Activated CD4-positive, alpha-beta memory T cell treated with anti-CD3 and anti-CD28 coated beads, Interleukin-2, amount 10 ng/mL, durations not matched to agents 7 days and 5 days (primary cell): ENCODE data around the gene COX7B. TPM values are rescaled to one million over a fixed set of nuclear protein-coding genes. Genes with fewer than 3 reads are reported as not detected.
"Not testable (repeated sequence)": the region's sequence is repeated elsewhere in the genome, so short reads cannot be mapped to it uniquely, and the experiment has no call there.

Experiments
- CTCF ChIA-PET: fragments of 350-600 bp; sonication (Branson Sonifier 250); formaldehyde crosslinking; loops from one replicate; lab custom pipeline; 2021; ENCODE audit warnings: antibody characterized with exemption, inconsistent platforms; lab: Charles Lee
- POLR2A ChIA-PET: fragments of 350-600 bp; sonication (Branson Sonifier 250); formaldehyde crosslinking; loops from one replicate; lab custom pipeline; 2021; ENCODE audit warnings: antibody characterized with exemption; lab: Charles Lee
- DNase-seq: peaks from one replicate; pipeline ENCODE4 v3.0.0-alpha.2; 2020
- H3K27ac Mint-ChIP-seq: one replicate; pipeline ENCODE4 v1.8.0; 2021; ENCODE audit warnings: mild to moderate bottlenecking, mixed read lengths
- H3K27me3 Mint-ChIP-seq: one replicate; pipeline ENCODE4 v1.8.0; 2021; ENCODE audit warnings: mixed read lengths
- H3K36me3 Mint-ChIP-seq: one replicate; pipeline ENCODE4 v1.8.0; 2021; ENCODE audit warnings: low read depth, mixed read lengths
- H3K4me1 Mint-ChIP-seq: one replicate; pipeline ENCODE4 v1.8.0; 2021; ENCODE audit warnings: mixed read lengths
- H3K4me3 Mint-ChIP-seq: one replicate; pipeline ENCODE4 v1.8.0; 2021; ENCODE audit warnings: mild to moderate bottlenecking, mixed read lengths
- H3K9me3 Mint-ChIP-seq: one replicate; pipeline ENCODE4 v1.8.0; 2021; ENCODE audit warnings: mixed read lengths
- total RNA-seq, 2 experiments: library from RNA; stranded (reverse); gene quantifications; one replicate each; pipeline ENCODE4 v1.2.3, GENCODE V29; 2021

The COX7B gene, protein sequence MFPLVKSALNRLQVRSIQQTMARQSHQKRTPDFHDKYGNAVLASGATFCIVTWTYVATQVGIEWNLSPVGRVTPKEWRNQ
- 100 to 1,000 TPM; 227 to 250 TPM for total RNA-seq

DNA sequence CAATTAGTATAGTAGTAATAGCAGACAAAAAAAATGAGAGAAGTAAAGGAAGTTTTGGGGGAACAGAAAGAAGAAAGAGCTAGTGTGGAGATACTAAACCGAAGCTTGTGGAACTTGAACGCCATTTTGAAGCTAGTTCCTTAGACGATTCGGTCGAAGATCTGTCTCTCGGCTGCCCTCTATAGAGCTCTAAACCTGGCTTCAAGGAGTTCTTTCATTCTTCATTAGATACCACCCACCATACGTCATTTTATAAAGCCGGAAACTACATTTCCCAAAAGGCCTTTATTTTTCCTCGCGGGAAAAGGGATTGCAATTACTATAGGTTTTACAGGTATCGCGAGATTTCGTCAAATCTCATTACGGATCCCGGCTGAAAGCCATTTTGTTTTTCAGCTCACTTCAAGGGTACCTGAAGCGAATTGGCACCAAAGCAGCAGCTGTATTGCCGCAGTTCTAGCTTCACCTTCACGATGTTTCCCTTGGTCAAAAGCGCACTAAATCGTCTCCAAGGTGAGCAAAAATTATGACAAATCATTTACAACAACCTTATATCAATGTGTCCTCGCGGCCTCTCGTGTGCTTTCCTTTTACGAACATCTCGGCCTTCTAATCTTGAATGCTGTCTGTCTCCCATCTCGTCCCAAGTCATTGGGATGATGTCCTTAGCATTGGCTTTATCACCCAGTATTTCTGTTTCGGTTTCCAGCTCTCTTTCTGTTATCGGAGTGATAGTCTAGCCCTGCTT, at the start of gene COX7B:
TSS of gene COX7B (plus strand) at position 388 of the 748 bp plus-strand sequence. CDS start at position 474, 86 bp downstream.
- Mint-ChIP-seq H3K4me1 (peaks cover 28% of the 10 kb centered on the region), H3K27ac (peak within 1 kb of the TSS; percentile 90), H3K9me3 (no peaks in the 10 kb centered on the region), H3K4me3 (peak within 1 kb of the TSS; percentile 85), H3K27me3 (no peaks in the 10 kb centered on the region), H3K36me3 (peaks cover 26% of the 10 kb centered on the region)
- peak; percentile 70 for DNase-seq
- ChIA-PET CTCF (interaction anchor here (0.6 to 3.0 kb wide), 9 partner anchors 10 to 206 kb away, joined by 3 to 22 read pairs (median 4); partner anchors contain the start of gene ATP7A), POLR2A (interaction anchor here (0.7 to 3.9 kb wide), 10 partner anchors 9 to 1046 kb away, joined by 3 to 61 read pairs (median 7); partner anchors contain the start of genes ATP7A, ATRX, P2RY10 and PGK1)

DNA sequence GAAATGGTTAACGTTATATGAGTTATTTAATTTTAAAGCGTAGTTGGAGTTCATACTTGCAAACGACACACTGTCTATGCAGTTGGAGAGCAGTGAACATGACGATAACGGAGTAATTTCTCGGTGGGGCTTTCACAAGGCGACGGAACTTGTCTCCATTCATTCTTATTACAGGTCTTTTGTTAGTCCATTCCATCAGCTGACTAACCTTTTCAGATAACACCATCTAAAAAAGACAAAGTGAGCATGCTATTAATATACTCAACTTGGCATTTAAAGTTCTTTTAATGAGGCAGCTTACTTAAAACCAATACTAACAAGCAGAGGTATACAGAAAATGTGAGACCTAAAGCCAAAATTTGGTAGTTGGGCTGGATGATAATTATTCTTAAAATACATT, 23.9 kb upstream of the COX7B start:
- POLR2A ChIA-PET: no interaction called here
- CTCF ChIA-PET: interaction anchor here (1.3 kb wide), 1 partner anchor 149 kb away, joined by 3 read pairs; no protein-coding TSS in a partner anchor
- Mint-ChIP-seq H3K4me1 (peaks cover 2% of the 10 kb centered on the region), H3K36me3 (peaks cover 24% of the 10 kb centered on the region), H3K4me3 (no peak overlapping the region), H3K9me3 (no peaks in the 10 kb centered on the region), H3K27me3 (no peaks in the 10 kb centered on the region), H3K27ac (no peak overlapping the region)
- DNase-seq: no peak

DNA sequence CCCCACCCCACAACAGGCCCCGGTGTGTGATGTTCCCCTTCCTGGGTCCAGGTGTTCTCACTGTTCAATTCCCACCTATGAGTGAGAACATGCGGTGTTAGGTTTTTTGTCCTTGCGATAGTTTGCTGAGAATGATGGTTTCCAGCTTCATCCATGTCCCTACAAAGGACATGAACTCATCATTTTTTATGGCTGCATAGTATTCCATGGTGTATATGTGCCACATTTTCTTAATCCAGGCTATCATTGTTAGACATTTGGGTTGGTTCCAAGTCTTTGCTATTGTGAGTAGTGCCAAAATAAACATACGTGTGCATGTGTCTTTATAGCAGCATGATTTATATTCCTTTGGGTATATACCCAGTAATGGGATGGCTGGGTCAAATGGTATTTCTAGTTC, 17.9 kb upstream of the COX7B start:
- H3K36me3 Mint-ChIP-seq, H3K9me3 Mint-ChIP-seq, CTCF ChIA-PET, H3K27me3 Mint-ChIP-seq, H3K4me3 Mint-ChIP-seq, POLR2A ChIA-PET, H3K27ac Mint-ChIP-seq, DNase-seq, H3K4me1 Mint-ChIP-seq: not testable (repeated sequence)

DNA sequence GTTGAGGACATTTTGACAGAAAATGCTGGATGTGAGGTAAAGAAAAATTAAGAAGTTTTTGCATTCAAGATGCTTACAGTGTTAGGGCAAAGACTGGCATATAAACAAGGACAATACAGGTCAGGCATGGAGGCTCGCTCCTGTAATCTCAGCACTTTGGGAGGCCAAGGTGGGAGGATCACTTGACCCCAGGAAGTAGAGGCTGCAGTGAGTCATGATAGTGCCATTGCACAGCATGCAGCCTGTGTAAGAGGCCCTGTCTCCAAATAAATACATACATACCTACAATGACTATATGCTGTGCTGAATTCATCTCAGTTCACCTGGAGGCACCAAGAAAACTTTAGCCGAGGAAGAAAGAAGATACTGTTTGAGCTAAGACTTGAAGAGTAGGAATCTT, 6.4 kb upstream of the COX7B start:
- Mint-ChIP-seq H3K4me3 (peak overlapping the region; percentile 52), H3K9me3 (no peaks in the 10 kb centered on the region), H3K36me3 (peaks cover 17% of the 10 kb centered on the region), H3K27me3 (no peaks in the 10 kb centered on the region), H3K27ac (no peak overlapping the region), H3K4me1 (peaks cover 25% of the 10 kb centered on the region)
- no peak for DNase-seq
- POLR2A ChIA-PET: interaction anchor here (3.5 kb wide), 1 partner anchor 212 kb away, joined by 27 read pairs; the partner anchor contains the start of gene PGK1
- CTCF ChIA-PET: no interaction called here

DNA sequence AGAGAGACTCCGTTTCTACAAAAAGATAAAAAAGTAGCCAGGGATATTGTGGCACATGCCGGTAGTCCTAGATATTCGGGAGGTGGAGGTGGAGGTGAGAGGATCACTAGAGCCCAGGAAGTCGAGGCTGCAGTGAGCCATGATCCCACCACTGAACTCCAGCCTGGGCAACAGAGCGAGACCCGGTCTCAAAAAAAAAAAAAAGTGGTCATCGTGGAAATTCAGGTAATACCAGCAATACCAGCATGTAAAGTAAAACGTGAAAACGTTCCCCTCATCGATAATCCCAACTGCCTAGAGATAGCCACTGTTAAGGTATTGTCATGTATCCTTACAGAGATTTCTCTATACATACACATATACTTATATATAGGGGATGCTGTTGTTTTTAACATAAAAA, 5.6 kb upstream of the COX7B start:
- no peak for DNase-seq
- CTCF ChIA-PET: no interaction called here
- Mint-ChIP-seq H3K27ac (no peak overlapping the region), H3K27me3 (no peaks in the 10 kb centered on the region), H3K36me3 (peaks cover 17% of the 10 kb centered on the region), H3K4me3 (peak overlapping the region; percentile 98), H3K9me3 (no peaks in the 10 kb centered on the region), H3K4me1 (peaks cover 25% of the 10 kb centered on the region)
- POLR2A ChIA-PET: interaction anchor here (1.8 to 3.5 kb wide), 4 partner anchors 19 to 211 kb away, joined by 3 to 27 read pairs (median 9); partner anchors contain the start of gene PGK1

DNA sequence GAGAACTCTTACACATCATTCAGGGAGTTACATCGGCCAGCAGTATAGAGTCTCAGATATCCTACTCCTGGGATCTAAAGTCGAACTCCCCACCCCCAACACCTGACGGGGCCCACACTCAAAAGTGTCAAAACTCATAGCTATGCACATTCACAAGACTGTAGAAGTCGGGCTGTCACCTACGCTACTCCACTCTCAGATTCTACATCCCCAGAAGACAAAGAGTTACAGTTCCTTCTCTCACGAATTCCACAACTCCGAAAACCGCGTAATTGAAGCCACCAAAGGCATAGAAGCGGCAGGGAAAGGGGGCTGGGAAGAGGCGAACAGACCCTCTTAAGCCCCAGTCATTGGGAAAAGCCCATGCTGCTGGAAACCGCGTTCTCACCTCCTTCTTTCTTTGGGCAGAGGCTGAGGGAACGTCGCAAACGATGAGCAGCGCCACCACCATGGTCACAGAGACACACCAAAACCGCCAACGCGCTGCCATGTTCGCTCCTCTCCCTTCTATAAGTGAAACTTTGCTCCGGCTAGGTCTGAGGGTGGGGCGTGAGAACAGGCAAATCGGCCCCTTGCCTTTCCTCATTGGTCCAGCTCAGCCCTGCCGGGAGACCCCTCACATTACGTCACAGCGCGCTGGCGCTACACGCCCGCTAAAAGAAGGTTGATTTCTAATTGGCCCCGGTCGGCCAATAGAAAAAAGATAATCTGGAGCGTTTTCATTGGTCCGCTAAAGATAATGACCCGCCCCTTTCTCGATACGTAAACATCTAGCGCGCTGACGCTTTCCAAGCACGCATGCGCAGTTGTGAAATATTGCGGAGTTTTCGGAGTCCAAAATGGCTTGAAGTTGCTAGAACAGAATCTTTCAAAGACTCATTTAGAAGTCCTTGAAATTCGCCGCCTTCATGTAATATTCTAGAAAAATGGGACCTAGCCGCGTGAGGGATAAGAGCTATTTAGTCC, 4.1 kb upstream of the COX7B start, which contains the start of gene MAGT1:
TSS of gene MAGT1 (minus strand) at position 515 of the 966 bp plus-strand sequence. CDS start at position 490, 25 bp downstream.
- Mint-ChIP-seq H3K4me3 (peak within 1 kb of the TSS; percentile 98), H3K36me3 (peaks cover 12% of the 10 kb centered on the region), H3K27me3 (no peaks in the 10 kb centered on the region), H3K4me1 (peaks cover 24% of the 10 kb centered on the region), H3K27ac (peak within 1 kb of the TSS; percentile 98), H3K9me3 (no peaks in the 10 kb centered on the region)
- DNase-seq: peak; percentile 92
- ChIA-PET CTCF (interaction anchor here (1.5 kb wide), 1 partner anchor 22 kb away, joined by 3 read pairs; no protein-coding TSS in a partner anchor), POLR2A (interaction anchor here (1.1 to 3.5 kb wide), 10 partner anchors 14 to 235 kb away, joined by 3 to 27 read pairs (median 4); partner anchors contain the start of genes ATP7A, ATRX and PGK1)

DNA sequence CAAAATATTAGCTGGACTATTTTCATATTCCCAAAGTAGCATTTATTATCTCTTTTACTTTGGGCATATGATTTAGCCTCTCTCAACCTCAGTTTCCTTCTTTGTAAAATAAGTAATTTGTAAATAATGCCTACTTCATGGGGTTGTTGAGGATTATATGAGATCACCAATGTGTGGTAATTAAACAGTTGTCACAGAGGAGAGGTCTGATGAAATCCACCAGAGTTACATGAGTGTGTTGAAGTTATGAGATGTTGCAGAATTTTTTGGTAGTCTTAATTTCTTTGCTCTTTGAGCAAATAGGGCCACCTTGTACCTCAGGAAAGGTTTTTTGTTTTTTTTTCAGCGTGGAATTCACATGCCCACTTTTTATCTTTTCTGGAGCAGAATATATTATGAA, 1.4 kb downstream of the COX7B start:
- no peak for DNase-seq
- Mint-ChIP-seq H3K4me1 (peaks cover 26% of the 10 kb centered on the region), H3K4me3 (peak overlapping the region; percentile 85), H3K36me3 (peaks cover 27% of the 10 kb centered on the region), H3K27me3 (no peaks in the 10 kb centered on the region), H3K27ac (peak overlapping the region; percentile 90), H3K9me3 (no peaks in the 10 kb centered on the region)
- ChIA-PET POLR2A (interaction anchor here (0.6 to 3.9 kb wide), 2 partner anchors 12 to 113 kb away, joined by 3 to 61 read pairs; partner anchors contain the start of gene ATP7A), CTCF (interaction anchor here (1.1 to 3.0 kb wide), 4 partner anchors 9 to 124 kb away, joined by 3 to 22 read pairs (median 12); partner anchors contain the start of gene ATP7A)

DNA sequence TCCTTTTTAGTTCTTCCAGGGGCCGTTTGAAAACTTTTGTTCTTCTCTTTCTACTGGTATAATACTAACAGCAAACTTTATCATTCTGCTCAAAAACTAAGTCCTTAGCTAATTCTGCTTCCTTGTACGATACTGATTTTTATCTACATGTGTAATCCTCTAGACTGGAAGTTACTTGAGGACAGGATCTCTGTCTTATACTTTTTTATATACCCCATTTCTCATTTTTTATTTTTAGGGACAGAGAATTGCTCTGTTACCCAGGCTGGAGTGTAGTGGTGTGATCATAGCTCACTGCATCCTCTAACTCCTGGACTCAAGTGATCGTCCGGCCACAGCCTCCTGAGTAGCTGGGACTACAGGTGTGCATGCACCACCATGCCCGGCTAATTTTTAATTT, 2.2 kb downstream of the COX7B start:
- Mint-ChIP-seq H3K4me1 (peaks cover 23% of the 10 kb centered on the region), H3K27me3 (no peaks in the 10 kb centered on the region), H3K9me3 (no peaks in the 10 kb centered on the region), H3K4me3 (peak overlapping the region; percentile 36), H3K27ac (no peak overlapping the region), H3K36me3 (peaks cover 27% of the 10 kb centered on the region)
- ChIA-PET POLR2A (interaction anchor here (3.9 kb wide), 1 partner anchor 11 kb away, joined by 61 read pairs; the partner anchor contains the start of gene ATP7A), CTCF (interaction anchor here (0.6 to 1.5 kb wide), 2 partner anchors 9 to 358 kb away, joined by 3 to 7 read pairs; partner anchors contain the start of gene ATP7A)
- DNase-seq: no peak

DNA sequence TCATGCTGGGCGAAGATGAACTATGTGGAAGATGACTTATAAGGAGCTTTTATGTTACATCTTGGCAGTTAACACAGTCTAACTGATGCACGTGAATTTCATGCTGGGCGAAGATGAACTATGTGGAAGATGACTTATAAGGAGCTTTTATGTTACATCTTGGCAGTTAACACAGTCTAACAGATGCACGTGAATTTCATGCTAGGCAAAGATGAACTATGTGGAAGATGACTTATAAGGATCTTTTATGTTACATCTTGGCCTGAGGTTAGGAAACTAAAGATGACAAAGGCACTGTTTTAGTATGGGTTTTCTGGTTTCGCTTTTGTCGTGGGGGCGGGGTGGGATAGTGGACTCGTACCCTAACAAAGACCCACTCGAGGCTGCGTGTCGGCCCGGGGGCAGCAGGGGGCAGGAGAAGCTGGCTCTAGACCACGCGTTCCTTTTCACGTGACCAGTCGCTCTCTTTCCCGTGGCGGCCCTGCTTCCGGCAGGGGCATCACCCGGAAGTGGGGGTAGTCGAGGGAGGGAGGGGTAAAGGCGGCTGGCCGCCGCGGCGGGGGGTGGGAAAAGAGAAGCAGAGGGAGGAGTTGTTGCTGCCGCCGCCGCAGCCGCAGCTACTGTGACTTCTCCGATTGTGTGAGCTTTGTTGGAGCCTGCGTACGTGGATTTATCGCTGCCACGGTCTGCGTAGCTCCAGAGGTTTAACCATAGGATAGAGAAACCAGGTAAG, 11.0 kb downstream of the COX7B start, which contains the start of gene ATP7A:
TSS of gene ATP7A (plus strand) at position 586 of the 733 bp plus-strand sequence. CDS start 60,949 bp downstream, outside the sequence.
- CTCF ChIA-PET: interaction anchor here (0.6 to 1.8 kb wide), 5 partner anchors 9 to 203 kb away, joined by 3 to 22 read pairs (median 7); partner anchors contain the start of gene COX7B
- H3K9me3 Mint-ChIP-seq: no peaks in the 10 kb centered on the region
- DNase-seq: peak; percentile 92
- POLR2A ChIA-PET: interaction anchor here (0.6 to 5.8 kb wide), 8 partner anchors 11 to 198 kb away, joined by 3 to 61 read pairs (median 4); partner anchors contain the start of genes COX7B, MAGT1 and PGK1
- peak within 1 kb of the TSS; percentile 98 for H3K4me3 Mint-ChIP-seq
- peak within 1 kb of the TSS; percentile 97 for H3K27ac Mint-ChIP-seq
- peaks cover 21% of the 10 kb centered on the region for H3K4me1 Mint-ChIP-seq
- H3K27me3 Mint-ChIP-seq: no peaks in the 10 kb centered on the region
- no peaks in the 10 kb centered on the region for H3K36me3 Mint-ChIP-seq

DNA sequence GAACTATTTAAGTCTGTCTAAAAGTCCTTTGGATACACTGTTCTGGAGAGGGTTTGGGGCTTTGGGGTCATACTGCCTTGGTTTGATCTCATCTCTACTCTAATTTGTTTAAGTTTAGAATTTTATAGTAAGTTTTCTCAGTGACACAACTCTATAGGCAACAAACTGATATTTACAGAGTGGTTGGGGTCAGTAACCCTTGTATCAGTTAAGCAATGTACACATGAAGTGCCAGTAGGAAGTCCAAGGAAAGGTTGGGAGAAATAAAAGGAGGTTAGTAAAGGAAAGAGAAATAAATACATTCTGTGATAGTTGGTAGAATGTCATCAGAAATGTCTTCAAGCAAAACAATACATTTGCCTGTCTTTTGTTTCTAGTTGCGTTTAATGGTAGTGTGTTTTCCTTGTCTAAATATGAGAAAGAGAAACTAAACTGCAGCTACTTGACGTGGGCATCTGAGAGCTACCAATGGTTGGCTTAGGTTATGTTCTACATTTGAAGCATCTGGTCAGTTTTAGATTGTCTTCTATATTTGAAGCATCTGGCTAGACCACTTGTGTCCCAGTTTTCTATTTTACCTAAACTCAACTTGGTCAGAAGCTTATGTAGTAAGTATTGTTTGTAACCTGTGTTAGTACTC, 18.1 kb downstream of the COX7B start:
- peaks cover 20% of the 10 kb centered on the region for H3K4me1 Mint-ChIP-seq
- H3K27ac Mint-ChIP-seq: peak overlapping the region; percentile 15
- peak overlapping the region; percentile 57 for H3K4me3 Mint-ChIP-seq
- no peak for DNase-seq
- no peaks in the 10 kb centered on the region for H3K27me3 Mint-ChIP-seq
- ChIA-PET CTCF (interaction anchor here (1.0 to 1.5 kb wide), 4 partner anchors 17 to 459 kb away, joined by 3 read pairs; partner anchors contain the start of gene MAGT1), POLR2A (interaction anchor here (1.3 kb wide), 1 partner anchor 23 kb away, joined by 3 read pairs; the partner anchor contains the start of gene MAGT1)
- peaks cover 3% of the 10 kb centered on the region for H3K9me3 Mint-ChIP-seq
- H3K36me3 Mint-ChIP-seq: peaks cover 2% of the 10 kb centered on the region

DNA sequence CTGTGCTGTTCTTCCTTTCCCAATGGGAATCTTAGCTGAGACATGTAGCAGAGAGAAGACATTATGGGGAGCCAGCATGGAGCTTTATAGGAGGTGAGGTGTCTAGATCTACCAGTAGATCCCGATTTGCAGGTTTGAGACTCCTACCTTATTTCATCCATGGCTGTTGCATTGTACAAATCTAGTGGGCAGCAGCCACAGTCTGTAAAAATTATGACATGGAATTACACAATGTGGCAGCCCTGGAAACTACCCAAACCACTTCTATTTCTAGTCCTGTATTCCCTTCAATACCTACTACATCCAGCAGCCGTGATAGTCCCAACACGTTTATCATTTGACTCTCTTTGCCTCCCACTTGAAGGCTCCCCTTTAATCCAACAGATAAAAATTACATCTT, 19.3 kb downstream of the COX7B start:
- no peaks in the 10 kb centered on the region for H3K27me3 Mint-ChIP-seq
- DNase-seq: no peak
- no peak overlapping the region for H3K4me3 Mint-ChIP-seq
- peaks cover 3% of the 10 kb centered on the region for H3K9me3 Mint-ChIP-seq
- H3K36me3 Mint-ChIP-seq: peaks cover 2% of the 10 kb centered on the region
- H3K27ac Mint-ChIP-seq: no peak overlapping the region
- CTCF ChIA-PET: no interaction called here
- POLR2A ChIA-PET: interaction anchor here (1.0 kb wide), 1 partner anchor 23 kb away, joined by 3 read pairs; no protein-coding TSS in a partner anchor
- peaks cover 12% of the 10 kb centered on the region for H3K4me1 Mint-ChIP-seq
